Gastroesophageal sphincter (tissue), 3 donors: ENCODE results near the gene TRHDE.

ENCODE experiments used
- CTCF ChIP-seq, 4 experiments: fragments of 200-600 bp in 2 of 4; fragments of 450-650 bp in 2 of 4; sonication (generic) in 1 of 4; IDR thresholded peaks; one replicate each; pipeline ENCODE4 v1.5.1; 2017 to 2019; ENCODE audit warnings: antibody characterized with exemption in 4 of 4, mild to moderate bottlenecking in 2 of 4, moderate library complexity in 2 of 4
- EP300 ChIP-seq: sonication (generic); formaldehyde crosslinking; IDR thresholded peaks from one replicate; pipeline ENCODE4 v1.6.1; 2017; ENCODE audit warnings: antibody characterized with exemption, mild to moderate bottlenecking
- POLR2A ChIP-seq, 2 donors: fragments of 450-650 bp; IDR thresholded peaks; one replicate each; pipeline ENCODE4 v1.6.1; 2017; ENCODE audit warnings: antibody characterized with exemption in 2 of 2, mild to moderate bottlenecking in 2 of 2, moderate library complexity in 1 of 2
- POLR2AphosphoS5 ChIP-seq: sonication (generic); formaldehyde crosslinking; IDR thresholded peaks from one replicate; pipeline ENCODE4 v1.6.1; 2017; ENCODE audit warnings: antibody characterized with exemption

GRCh38 chr12:72230589-72230988 is 41.6 kb upstream of the TRHDE start:
- TF ChIP-seq CTCF (IDR thresholded peaks at IDR 0.05) = no peak
- no peak for TF ChIP-seq POLR2A (IDR thresholded peaks at IDR 0.05)
- no peak for TF ChIP-seq EP300
- TF ChIP-seq POLR2AphosphoS5 = no peak
